Neural cell (in vitro differentiated cells): Measurements from ENCODE around the gene SMCR8. TPM values are rescaled to one million over a fixed set of nuclear protein-coding genes. Genes with fewer than 3 reads are reported as not detected.

Experiments
- H2AFZ ChIP-seq: fragments of 200-600, 300-800 bp; sonication (generic), shearing (Covaris generic); 2 replicates; pipeline ENCODE4 v1.6.0; 2014; ENCODE audit warnings: low read depth, mild to moderate bottlenecking, antibody characterized with exemption, low read length, moderate library complexity
- H3F3A ChIP-seq: fragments of 200-600 bp; shearing (Covaris generic); 2 replicates; pipeline ENCODE4 v1.6.1; 2016; ENCODE audit warnings: mild to moderate bottlenecking, moderate library complexity, mixed read lengths, antibody characterized with exemption, low read length; ENCODE audit not compliant: insufficient read depth, poor library complexity, severe bottlenecking
- H3K27ac ChIP-seq: fragments of 200-600, 300-800 bp; sonication (generic), shearing (Covaris generic); 2 replicates; pipeline ENCODE4 v1.5.1; 2014; ENCODE audit warnings: mild to moderate bottlenecking, low read length, moderate library complexity
- H3K27me3 ChIP-seq: fragments of 300-800, 200-600 bp; sonication (generic), shearing (Covaris generic); 2 replicates; pipeline ENCODE4 v1.6.0; 2014; ENCODE audit warnings: mild to moderate bottlenecking, low read depth, low read length, moderate library complexity; ENCODE audit not compliant: insufficient read depth
- H3K36me3 ChIP-seq: fragments of 300-800, 200-600 bp; sonication (generic), shearing (Covaris generic); 2 replicates; pipeline ENCODE4 v1.5.1; 2014; ENCODE audit warnings: mild to moderate bottlenecking, antibody characterized with exemption, low read length, moderate library complexity; ENCODE audit not compliant: insufficient read depth
- H3K4me2 ChIP-seq: fragments of 300-800, 200-600 bp; sonication (generic), shearing (Covaris generic); 2 replicates; pipeline ENCODE4 v1.6.0; 2014; ENCODE audit warnings: mild to moderate bottlenecking, low read length
- H3K4me3 ChIP-seq: fragments of 300-800, 200-600 bp; sonication (generic), shearing (Covaris generic); 2 replicates; pipeline ENCODE4 v1.5.1; 2014; ENCODE audit warnings: mild to moderate bottlenecking, low read length, moderate library complexity
- H3K79me2 ChIP-seq: fragments of 200-600 bp; shearing (Covaris generic); replicated peaks from 2 replicates; pipeline ENCODE4 v1.6.0; 2014; ENCODE audit warnings: mild to moderate bottlenecking, low read length, moderate library complexity; ENCODE audit not compliant: insufficient read depth
- H3K9ac ChIP-seq: fragments of 300-800, 200-600 bp; sonication (generic), shearing (Covaris generic); 2 replicates; pipeline ENCODE4 v1.6.1; 2016; ENCODE audit warnings: mild to moderate bottlenecking, low read length, mixed read lengths
- H3K9me2 ChIP-seq: fragments of 200-600 bp; shearing (Covaris generic); 2 replicates; pipeline ENCODE4 v1.6.1; 2016; ENCODE audit warnings: mild to moderate bottlenecking, low read length, mixed read lengths; ENCODE audit not compliant: insufficient read depth
- H3K9me3 ChIP-seq: fragments of 200-600, 300-800 bp; sonication (generic), shearing (Covaris generic); 2 replicates; pipeline ENCODE4 v1.6.1; 2016; ENCODE audit warnings: mild to moderate bottlenecking, mixed run types, low read length, moderate library complexity, mixed read lengths
- H4K20me1 ChIP-seq: fragments of 200-600 bp; shearing (Covaris generic); 2 replicates; pipeline ENCODE4 v1.6.1; 2016; ENCODE audit warnings: mild to moderate bottlenecking, mixed run types; ENCODE audit not compliant: insufficient read depth
- EP300 ChIP-seq: fragments of 450-650 bp; conservative IDR thresholded peaks from 2 replicates; pipeline ENCODE4 v1.6.1; 2014; ENCODE audit warnings: antibody characterized with exemption, mild to moderate bottlenecking, moderate library complexity; ENCODE audit not compliant: poor library complexity, severe bottlenecking
- EZH2 ChIP-seq: fragments of 200-600, 300-800 bp; shearing (Covaris generic), sonication (generic); IDR thresholded peaks from 2 replicates; pipeline ENCODE4 v1.6.1; 2014; ENCODE audit warnings: antibody characterized with exemption, low read length, borderline replicate concordance, mild to moderate bottlenecking; ENCODE audit not compliant: insufficient read depth, poor library complexity, severe bottlenecking
- MXI1 ChIP-seq: fragments of 450-650 bp; conservative IDR thresholded peaks from 2 replicates; pipeline ENCODE4 v1.6.1; 2014; ENCODE audit warnings: antibody characterized with exemption, mild to moderate bottlenecking; ENCODE audit not compliant: poor library complexity, severe bottlenecking
- POLR2AphosphoS5 ChIP-seq: IDR thresholded peaks from 2 replicates; pipeline ENCODE4 v1.6.1; 2012
- RAD21 ChIP-seq: fragments of 450-650 bp; conservative IDR thresholded peaks from 2 replicates; pipeline ENCODE4 v1.6.1; 2014; ENCODE audit warnings: antibody characterized with exemption, mild to moderate bottlenecking, moderate library complexity
- SMC3 ChIP-seq: fragments of 450-650 bp; conservative IDR thresholded peaks from 2 replicates; pipeline ENCODE4 v1.6.1; 2014; ENCODE audit warnings: antibody characterized with exemption, mild to moderate bottlenecking, moderate library complexity; ENCODE audit not compliant: poor library complexity
- TAF1 ChIP-seq: IDR thresholded peaks from 2 replicates; pipeline ENCODE4 v1.6.1; 2012; ENCODE audit warnings: low read depth
- polyA plus RNA-seq: library from polyadenylated mRNA; depleted of rRNA; stranded (reverse); fragments of >200 nt; gene quantifications from 2 replicates; pipeline ENCODE4 v1.2.3, GENCODE V29; 2014
- TF ChIP-seq, protein P1 (sequence below): fragments of 450-650 bp; IDR thresholded peaks from 2 replicates; pipeline ENCODE4 v1.5.1; 2014; ENCODE audit warnings: antibody characterized with exemption, mild to moderate bottlenecking, moderate library complexity; ENCODE audit not compliant: poor library complexity, severe bottlenecking
- TF ChIP-seq, protein P2 (sequence below): IDR thresholded peaks from 2 replicates; pipeline ENCODE4 v1.6.1; 2012; ENCODE audit warnings: borderline replicate concordance

Gene SMCR8
- polyA plus RNA-seq, 1 donor from 2014 or later, result 4.3 TPM

DNA sequence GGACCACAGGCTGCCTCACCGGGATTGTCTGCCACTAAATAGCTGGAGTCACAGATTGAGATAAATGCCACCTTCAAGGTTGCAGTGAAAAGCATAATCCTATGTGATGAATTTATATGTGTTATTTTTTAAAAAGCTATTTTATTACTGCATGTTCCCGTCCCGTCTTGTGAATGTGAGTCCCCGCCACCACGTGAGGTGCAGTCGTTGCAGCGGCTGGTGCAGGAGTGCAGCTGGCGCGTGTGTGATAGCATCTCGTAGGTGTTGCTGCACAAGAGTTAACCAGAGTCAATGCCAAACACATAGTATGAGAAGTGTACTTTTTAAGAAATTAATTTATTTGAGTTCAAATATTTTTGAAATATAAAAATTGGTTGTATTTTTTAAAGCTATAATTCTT is 12.5 kb downstream of the SMCR8 start:
- TF ChIP-seq, protein P1, sequence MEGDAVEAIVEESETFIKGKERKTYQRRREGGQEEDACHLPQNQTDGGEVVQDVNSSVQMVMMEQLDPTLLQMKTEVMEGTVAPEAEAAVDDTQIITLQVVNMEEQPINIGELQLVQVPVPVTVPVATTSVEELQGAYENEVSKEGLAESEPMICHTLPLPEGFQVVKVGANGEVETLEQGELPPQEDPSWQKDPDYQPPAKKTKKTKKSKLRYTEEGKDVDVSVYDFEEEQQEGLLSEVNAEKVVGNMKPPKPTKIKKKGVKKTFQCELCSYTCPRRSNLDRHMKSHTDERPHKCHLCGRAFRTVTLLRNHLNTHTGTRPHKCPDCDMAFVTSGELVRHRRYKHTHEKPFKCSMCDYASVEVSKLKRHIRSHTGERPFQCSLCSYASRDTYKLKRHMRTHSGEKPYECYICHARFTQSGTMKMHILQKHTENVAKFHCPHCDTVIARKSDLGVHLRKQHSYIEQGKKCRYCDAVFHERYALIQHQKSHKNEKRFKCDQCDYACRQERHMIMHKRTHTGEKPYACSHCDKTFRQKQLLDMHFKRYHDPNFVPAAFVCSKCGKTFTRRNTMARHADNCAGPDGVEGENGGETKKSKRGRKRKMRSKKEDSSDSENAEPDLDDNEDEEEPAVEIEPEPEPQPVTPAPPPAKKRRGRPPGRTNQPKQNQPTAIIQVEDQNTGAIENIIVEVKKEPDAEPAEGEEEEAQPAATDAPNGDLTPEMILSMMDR, result no peak
- Histone ChIP-seq H2AFZ (no peak overlapping the region), H3K4me2 (no peak overlapping the region), H3K27me3 (no peaks in the 10 kb centered on the region), H3F3A (no peaks in the 10 kb centered on the region), H3K27ac (no peak overlapping the region), H4K20me1 (no peaks in the 10 kb centered on the region), H3K79me2 (no peaks in the 10 kb centered on the region), H3K9me3 (no peaks in the 10 kb centered on the region), H3K9ac (no peak overlapping the region), H3K36me3 (no peaks in the 10 kb centered on the region), H3K9me2 (no peaks in the 10 kb centered on the region), H3K4me3 (no peak overlapping the region)

DNA sequence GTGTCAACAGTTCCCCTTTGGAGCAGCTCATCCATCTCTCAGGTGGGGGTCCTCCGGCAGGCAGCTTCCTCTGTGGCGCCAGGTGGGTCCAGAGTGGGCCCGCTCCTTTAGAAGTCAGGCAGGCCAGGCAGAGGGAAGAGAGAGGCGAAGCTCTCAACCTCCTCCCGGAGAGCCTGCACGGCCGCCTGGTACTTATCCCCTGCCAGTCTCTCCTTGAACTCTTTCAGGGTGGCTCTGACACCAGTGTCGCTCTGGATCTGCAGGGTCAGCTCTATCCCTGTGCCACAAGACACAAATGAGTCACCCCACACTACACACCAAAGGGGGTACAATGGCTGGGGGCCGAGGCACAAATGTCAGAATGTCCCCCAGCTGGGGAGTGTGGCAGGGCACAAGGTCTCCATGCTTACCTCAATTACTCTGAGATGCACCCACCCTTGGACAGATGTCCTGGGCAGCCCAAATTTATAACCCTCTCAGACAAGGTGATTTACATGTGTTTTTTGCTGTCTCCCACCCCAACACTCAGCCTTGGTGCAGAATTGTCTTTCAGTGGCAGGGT is 13.6 kb downstream of the SMCR8 start:
- Histone ChIP-seq H3K9ac (no peak overlapping the region), H3K27me3 (no peaks in the 10 kb centered on the region), H3K9me2 (no peaks in the 10 kb centered on the region), H4K20me1 (no peaks in the 10 kb centered on the region), H3K4me2 (no peak overlapping the region), H2AFZ (no peak overlapping the region), H3F3A (no peaks in the 10 kb centered on the region), H3K4me3 (no peak overlapping the region), H3K9me3 (no peaks in the 10 kb centered on the region), H3K27ac (no peak overlapping the region), H3K36me3 (no peaks in the 10 kb centered on the region), H3K79me2 (no peaks in the 10 kb centered on the region)
- TF ChIP-seq POLR2AphosphoS5, result no peak
- TF ChIP-seq EP300, result no peak
- TF ChIP-seq MXI1, result no peak
- TF ChIP-seq, protein P1, result no peak
- TF ChIP-seq TAF1, result no peak

DNA sequence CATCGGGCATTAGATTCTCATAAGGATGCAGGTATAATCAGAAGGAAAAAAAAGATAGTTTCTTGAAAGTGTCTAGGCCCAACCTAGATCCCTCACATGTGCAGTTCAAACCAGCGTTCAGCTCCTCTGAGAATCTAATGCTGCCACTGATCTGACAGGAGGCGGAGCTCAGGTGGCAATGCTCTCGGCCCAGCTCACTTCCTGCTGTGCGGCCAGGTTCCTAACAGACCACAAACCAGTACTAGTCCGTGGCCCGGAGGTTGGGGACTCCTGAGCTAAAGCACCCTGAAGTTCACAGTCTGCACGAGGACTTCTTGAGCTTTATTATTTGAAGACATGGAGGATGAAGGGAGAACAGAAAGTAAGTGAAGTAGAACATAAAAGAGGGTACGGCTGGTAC is 16.8 kb downstream of the SMCR8 start:
- no peak overlapping the region for H3K4me3 ChIP-seq
- TF ChIP-seq TAF1 (no peak), POLR2AphosphoS5 (no peak), EP300 (no peak), MXI1 (no peak), EZH2 (no peak), RAD21 (no peak), SMC3 (no peak)
- TF ChIP-seq, protein P1, result no peak
- TF ChIP-seq, protein P2, sequence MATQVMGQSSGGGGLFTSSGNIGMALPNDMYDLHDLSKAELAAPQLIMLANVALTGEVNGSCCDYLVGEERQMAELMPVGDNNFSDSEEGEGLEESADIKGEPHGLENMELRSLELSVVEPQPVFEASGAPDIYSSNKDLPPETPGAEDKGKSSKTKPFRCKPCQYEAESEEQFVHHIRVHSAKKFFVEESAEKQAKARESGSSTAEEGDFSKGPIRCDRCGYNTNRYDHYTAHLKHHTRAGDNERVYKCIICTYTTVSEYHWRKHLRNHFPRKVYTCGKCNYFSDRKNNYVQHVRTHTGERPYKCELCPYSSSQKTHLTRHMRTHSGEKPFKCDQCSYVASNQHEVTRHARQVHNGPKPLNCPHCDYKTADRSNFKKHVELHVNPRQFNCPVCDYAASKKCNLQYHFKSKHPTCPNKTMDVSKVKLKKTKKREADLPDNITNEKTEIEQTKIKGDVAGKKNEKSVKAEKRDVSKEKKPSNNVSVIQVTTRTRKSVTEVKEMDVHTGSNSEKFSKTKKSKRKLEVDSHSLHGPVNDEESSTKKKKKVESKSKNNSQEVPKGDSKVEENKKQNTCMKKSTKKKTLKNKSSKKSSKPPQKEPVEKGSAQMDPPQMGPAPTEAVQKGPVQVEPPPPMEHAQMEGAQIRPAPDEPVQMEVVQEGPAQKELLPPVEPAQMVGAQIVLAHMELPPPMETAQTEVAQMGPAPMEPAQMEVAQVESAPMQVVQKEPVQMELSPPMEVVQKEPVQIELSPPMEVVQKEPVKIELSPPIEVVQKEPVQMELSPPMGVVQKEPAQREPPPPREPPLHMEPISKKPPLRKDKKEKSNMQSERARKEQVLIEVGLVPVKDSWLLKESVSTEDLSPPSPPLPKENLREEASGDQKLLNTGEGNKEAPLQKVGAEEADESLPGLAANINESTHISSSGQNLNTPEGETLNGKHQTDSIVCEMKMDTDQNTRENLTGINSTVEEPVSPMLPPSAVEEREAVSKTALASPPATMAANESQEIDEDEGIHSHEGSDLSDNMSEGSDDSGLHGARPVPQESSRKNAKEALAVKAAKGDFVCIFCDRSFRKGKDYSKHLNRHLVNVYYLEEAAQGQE, result no peak
- no peaks in the 10 kb centered on the region for H4K20me1 ChIP-seq
- H3K4me2 ChIP-seq, result no peak overlapping the region
- H2AFZ ChIP-seq, result no peak overlapping the region
- no peaks in the 10 kb centered on the region for H3K79me2 ChIP-seq
- no peaks in the 10 kb centered on the region for H3K9me3 ChIP-seq
- no peaks in the 10 kb centered on the region for H3F3A ChIP-seq
- H3K27me3 ChIP-seq, result no peaks in the 10 kb centered on the region
- H3K9ac ChIP-seq, result no peak overlapping the region
- H3K27ac ChIP-seq, result no peak overlapping the region
- no peaks in the 10 kb centered on the region for H3K36me3 ChIP-seq
- H3K9me2 ChIP-seq, result no peaks in the 10 kb centered on the region
